Measurements from ENCODE around the gene TPSD1.

DNA sequence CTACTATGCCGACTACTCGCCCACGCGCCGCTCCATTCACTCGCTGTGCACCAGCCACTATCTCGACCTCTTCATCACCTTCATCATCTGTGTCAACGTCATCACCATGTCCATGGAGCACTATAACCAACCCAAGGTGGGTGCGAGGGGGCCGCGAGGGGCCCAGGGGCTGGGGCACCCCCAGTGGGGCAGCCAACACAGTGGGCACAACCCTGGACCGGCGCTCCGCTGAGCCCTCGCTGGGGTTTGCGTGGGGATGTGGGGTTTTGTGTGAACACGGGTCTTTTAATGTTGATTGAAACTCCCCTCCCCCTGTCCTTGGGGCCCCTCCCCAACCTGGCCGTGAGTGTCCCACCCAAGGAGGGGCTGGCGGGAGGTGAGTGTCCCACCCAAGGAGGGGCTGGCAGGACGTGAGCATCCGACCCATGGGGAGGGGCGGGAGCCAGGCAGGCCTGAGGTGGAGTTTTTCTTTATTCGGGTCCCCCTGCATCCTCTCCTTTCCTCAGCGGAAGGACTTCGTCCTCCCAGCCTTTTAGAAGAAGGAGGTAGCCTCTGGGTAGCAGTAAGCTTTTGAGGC, 42.0 kb upstream of the TPSD1 start:
- TF ChIP-seq EZH2 (IDR thresholded peaks at IDR 0.05; ENCODE audit: insufficient read depth, poor library complexity, severe bottlenecking), result no peak
- no peak for TF ChIP-seq EZH2phosphoT487 (IDR thresholded peaks at IDR 0.05; ENCODE audit: insufficient read depth, low read depth)
